KBM-7 (cell line): ENCODE results near the gene RELN.
"Not testable (repeated sequence)": the region's sequence is repeated elsewhere in the genome, so short reads cannot be mapped to it uniquely, and the experiment has no call there.

Source experiments
- DNase-seq: peaks from one replicate; pipeline ENCODE4 v3.0.0-alpha.2; 2015
- in situ Hi-C: fragments of 300-500 bp; cut with MboI; formaldehyde crosslinking; loops from 2 replicates; pipeline ENCODE4 v1.14.3; 2020; ENCODE audit warnings: low sequenced_read_pairs, low pct_unique_long_range_greater_than_20kb, mixed read lengths

RELN gene

GRCh38 chr7:103914147-103914899, 75.1 kb downstream of the RELN start:
- no peak for DNase-seq
- in situ Hi-C loops, result no loop called here

DNA sequence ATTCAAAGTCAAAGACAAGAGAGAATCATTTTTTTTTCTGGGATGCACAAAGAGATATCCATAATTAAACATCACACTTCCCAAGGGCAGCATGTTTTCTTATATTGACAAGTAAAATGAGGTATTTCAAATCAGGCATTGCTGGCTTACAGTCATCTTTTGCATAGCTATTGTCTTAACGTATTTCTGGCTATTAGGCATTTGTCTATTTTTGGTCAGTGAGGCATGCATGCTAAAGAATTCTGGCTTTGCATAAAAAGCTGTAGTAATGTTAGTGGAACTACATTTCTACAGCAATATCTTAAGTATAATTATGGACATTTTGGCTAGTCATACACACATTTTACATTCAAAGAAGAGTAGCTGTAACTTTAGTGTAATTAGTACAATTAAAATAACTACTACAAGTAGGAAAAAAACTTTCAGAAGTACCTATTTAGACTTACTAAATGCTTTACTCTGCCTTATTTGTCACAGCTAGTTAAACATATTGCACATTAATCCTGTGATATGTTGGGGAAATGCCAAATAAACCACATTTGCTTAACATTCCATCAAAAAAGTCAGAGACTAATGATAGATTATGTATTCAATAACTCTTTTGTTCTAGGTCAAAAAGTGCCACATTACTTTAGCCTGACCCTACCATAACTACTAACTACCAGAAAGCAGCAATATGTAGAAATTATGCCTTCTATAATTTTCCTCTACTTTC, 76.4 kb downstream of the RELN start:
- DNase-seq, result no peak
- in situ Hi-C loops, result no loop called here

GRCh38 chr7:103911015-103911414, 78.4 kb downstream of the RELN start:
- DNase-seq, in situ Hi-C loops: not testable (repeated sequence)

GRCh38 chr7:103905997-103906396, 83.5 kb downstream of the RELN start:
- no peak for DNase-seq
- in situ Hi-C loops, result no loop called here

GRCh38 chr7:103902917-103903316, 86.5 kb downstream of the RELN start:
- in situ Hi-C loops, result no loop called here
- DNase-seq, result no peak

DNA sequence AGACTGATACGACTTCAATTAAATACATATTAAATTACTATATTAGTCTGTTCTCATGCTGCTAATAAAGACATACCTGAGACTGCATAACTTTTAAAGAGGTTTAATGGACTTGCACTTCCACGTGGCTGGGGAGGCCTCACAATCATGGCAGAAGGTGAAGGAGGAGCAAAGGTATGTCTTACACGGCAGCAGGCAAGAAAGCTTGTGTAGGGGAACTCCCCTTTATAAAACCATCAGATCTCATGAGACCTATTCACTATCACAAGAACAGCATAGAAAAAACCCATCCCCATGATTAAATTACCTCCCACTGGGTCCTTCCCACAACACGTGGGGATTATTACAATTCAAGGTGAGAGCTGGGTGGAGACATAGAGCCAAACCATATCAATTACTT, 92.6 kb downstream of the RELN start:
- DNase-seq, in situ Hi-C loops: not testable (repeated sequence)

DNA sequence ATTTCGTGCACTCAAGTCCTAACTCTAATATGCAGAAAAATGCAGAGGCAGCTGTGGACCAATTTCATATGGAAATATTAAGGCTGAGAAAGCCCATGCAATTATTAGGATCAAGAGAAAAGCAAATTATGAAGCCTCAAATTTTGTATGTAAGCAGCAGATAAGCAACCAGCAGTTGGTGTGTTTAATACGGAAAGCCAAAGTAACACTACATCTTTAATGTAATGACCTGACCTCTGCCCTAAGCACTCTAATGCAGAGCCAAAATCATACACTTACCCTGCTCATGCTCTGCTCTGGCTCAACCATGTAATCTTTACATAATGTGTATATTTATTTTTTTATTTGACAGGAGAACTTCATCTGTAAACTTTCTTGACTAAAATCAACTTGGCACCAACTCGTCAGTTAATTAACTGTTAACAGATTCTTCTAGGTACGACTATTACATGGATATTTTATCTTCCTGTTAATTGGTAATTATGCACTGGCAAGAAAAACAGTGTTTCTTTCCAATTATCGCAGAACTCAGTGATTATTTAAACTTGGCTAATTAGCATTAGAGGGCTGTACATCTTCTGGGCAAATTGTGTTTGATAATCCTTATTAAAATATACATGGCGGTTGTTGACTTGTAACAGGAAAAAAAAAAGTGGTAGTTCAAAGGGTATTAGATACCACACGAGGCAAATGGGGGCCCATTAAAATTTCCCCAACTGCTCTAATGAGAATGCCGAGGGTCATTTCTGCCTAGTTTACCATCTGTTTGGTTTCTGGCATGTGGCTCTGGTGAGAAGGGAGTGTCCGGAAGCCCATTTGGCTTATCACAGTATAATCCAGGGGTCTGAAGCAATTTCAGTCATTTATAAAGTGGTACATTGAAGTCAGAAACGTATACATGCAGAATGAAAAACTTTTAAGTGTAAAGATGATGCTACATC, 94.5 kb downstream of the RELN start:
- in situ Hi-C loops, result no loop called here
- DNase-seq, result no peak

- in situ Hi-C loops, result no loop called here
- no peak for DNase-seq
Measured at GRCh38 chr7:103893350-103893749, 96.1 kb downstream of the RELN start.

DNA sequence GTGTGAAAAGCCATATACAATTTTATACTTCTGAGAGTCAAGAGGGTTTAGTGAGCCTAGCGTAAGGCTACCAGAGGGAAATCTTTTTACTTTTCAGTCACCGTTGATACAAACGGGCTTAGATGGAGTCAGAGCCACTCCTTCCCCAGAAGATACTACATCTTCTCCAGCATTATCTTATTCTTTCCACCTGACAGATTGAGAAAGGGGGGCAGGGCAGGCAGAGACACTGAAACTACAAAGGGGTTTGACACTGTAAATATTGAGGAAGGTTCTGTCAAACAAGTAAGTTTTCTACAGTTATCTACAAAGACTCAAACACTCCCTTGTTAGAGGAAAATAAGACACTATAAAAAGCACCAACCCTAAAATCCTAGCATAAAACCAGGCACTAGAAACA, 100.0 kb downstream of the RELN start:
- in situ Hi-C loops, result no loop called here
- no peak for DNase-seq

DNA sequence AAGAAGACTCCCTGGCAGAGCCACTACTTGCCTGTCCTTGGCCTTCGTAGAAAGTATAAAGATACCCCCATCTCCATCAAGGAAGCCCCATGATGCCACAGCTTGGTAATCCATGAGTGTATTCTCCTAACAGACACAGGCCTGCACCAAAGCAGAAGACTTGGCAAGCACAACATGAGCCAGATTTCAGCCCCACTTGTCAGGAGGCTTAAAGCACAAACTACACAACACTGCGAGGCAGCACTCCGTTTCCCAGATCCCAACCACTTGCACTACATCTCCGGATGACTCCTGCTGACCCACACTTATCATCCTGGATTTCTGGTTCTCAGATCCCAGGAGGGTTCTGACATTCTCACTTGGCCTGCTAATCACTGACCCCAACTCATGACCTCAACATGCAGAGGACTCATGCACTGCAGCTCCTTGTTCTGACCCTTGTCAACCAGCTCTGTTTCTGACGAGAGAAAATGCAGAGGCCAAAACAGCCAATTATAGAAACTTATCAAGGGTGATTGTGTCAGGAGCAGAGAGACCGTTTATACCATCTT, 100.8 kb downstream of the RELN start:
- no peak for DNase-seq
- in situ Hi-C loops, result no loop called here

DNA sequence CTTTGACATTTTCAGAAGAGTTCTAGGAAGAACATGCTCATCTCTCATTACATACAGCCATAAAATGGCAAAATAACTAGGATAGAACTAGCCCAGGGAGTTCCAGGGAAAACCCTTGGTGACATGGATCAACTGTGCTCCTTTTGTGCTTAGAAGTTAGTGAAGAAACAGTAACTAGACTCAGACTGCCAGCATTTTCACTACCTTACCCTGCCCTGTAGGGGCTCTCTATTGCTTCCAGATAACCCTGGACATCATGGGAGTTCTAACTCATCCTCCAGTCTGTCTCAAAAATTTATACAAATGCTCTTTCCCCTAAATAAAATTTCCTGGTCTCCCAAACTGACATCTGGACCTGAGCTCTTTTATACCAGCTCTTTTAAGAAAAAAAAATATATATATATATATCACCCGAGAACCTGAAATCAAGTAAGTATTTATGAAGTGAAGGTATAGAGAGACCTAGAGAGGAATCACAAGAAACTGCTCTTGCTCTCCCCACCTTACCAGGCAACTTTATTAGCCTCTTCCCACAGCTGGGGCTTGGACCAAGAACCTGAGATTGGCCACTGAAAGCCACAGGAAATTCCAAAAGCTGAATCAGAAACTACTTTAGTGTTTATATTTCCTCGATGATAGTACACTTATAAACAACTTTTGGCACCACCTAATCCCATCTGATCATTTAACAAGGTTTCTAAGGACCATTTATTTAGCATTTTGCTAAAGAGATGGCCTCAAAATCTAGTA, 101.4 kb downstream of the RELN start:
- in situ Hi-C loops, result no loop called here

DNA sequence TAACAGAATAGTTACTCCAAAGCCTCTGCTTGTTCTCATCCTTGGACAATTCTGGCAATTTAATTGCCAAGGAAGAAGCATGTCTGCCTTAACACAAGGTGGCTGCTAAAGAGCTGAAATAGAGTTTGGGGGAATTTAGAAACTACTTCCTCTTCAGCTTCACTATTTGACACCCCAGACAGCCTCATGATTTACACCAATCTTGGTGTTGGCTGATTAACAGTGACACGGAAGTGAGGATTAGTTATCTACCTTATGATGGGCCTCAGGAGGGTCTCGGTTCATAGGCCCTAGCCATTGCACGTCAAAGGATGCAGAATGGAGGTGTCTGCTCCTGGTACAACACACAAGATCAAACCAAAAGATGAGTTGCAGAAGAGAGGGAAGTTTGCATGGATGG, 102.4 kb downstream of the RELN start:
- in situ Hi-C loops, result no loop called here

More for the DNA sequence above, 101.4 kb downstream of the RELN start:
- DNase-seq, result no peak

DNA sequence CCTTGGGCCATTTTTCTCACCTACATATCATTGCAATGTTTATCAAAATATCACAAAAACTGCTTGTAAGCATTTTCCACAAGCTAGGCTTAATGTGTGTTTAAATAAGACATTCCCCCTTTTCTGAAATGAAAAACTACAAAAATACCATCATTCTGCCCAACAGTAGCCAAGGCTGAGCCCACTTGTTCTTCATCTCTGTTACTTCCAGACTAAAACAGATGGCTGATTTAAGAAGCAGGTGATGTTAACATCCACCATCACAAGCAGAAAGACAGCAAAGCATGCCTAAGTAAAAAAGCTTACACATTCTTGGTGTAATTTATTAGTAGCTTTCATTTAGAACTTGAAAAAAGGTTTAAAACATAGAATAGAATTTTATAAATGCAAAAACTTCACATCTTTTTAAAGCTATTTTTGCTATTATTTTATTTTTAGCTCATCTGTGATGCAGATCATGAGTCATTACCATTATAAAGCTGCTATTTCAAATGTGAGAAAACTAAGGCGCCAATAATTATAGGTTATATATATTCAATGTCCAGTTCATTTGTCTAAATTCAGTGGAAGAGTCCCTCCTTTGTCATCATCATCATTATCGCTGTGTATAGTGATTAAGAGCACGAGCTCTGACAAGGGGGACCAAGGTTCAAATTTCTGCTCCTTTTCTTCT, 109.4 kb downstream of the RELN start:
- in situ Hi-C loops, result no loop called here
- DNase-seq, result no peak

More for the DNA sequence above, 102.4 kb downstream of the RELN start:
- no peak for DNase-seq

GRCh38 chr7:103879411-103879810, 110.0 kb downstream of the RELN start:
- in situ Hi-C loops, result no loop called here
- no peak for DNase-seq

- no peak for DNase-seq
- in situ Hi-C loops, result no loop called here
Measured at GRCh38 chr7:103877565-103877964, 111.9 kb downstream of the RELN start.

GRCh38 chr7:103875718-103876117, 113.7 kb downstream of the RELN start:
- in situ Hi-C loops, result no loop called here
- DNase-seq, result no peak

DNA sequence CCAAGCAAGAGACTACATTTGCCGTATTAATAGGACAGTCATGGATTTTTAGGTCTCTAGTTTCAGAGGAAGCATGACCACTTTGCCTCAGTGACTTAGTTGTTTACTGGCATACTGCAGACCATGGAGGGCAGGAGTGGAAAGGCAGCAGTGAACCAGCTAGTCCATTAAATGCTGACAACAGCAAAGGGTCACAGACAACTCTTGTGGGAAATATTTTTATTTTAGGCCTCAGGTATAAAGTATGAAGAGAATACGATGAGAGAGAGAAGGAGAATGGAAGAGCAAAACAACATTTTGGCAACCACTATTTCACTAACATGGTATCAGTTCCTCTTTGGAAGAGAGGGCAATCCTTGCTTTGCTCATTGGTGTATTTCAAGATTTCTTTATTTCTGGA, 118.0 kb downstream of the RELN start:
- in situ Hi-C loops, result no loop called here
- no peak for DNase-seq

DNA sequence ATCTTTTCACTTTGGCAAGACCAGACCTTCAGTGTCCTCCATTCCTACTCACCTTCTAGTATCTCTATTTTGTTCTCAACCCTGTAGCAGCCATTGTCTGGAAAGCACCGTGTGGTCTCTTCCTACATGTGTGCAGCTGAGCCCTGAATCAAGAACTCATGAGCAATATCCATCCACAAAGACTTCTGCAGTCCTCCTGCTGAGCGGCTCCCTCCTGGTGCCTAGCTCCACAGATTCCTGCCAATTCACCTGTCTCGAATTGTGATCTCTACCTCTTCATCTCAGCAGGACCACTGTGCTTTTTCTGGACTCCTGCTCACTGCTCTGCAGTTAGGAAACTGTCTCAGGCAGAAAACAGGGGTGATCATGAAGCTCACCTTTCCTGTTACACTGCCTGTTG, 118.8 kb downstream of the RELN start:
- DNase-seq, result no peak
- in situ Hi-C loops, result no loop called here
